Muscle of arm (tissue), 12 donors: ENCODE measurements around the gene RNF4. TPM values are rescaled to one million over a fixed set of nuclear protein-coding genes. Genes with fewer than 3 reads are reported as not detected.

Experiments used
- DNase-seq: peaks from one replicate; pipeline ENCODE4 v3.0.0-alpha.2; 2013
- polyA plus RNA-seq, 12 donors: library from polyadenylated mRNA; unstranded; fragments of 120-200 nt; gene quantifications; one replicate each; pipeline ENCODE4 v1.2.1, GENCODE V29; 2013; ENCODE audit not compliant: insufficient read length in 12 of 12

Gene RNF4
- polyA plus RNA-seq, 12 donors: 34.0 to 56.8 (median 39.0) TPM; not detected in 1

- no peak for DNase-seq
These were observed 32.0 kb upstream of the RNF4 start for GRCh38 chr4:2436761-2437474.

GRCh38 chr4:2437475-2438215 lies 31.3 kb upstream of the RNF4 start:
- no peak for DNase-seq

GRCh38 chr4:2438822-2439718 lies 29.8 kb upstream of the RNF4 start:
- no peak for DNase-seq

GRCh38 chr4:2441393-2442174 lies 27.3 kb upstream of the RNF4 start:
- DNase-seq: no peak

- no peak for DNase-seq
These were observed 26.5 kb upstream of the RNF4 start for GRCh38 chr4:2442175-2442993.

GRCh38 chr4:2443061-2443730 lies 25.7 kb upstream of the RNF4 start:
- DNase-seq: no peak

GRCh38 chr4:2443956-2444740 lies 24.8 kb upstream of the RNF4 start:
- DNase-seq: no peak

GRCh38 chr4:2445130-2445529 lies 23.8 kb upstream of the RNF4 start:
- no peak for DNase-seq

GRCh38 chr4:2445571-2445970 lies 23.3 kb upstream of the RNF4 start:
- no peak for DNase-seq

GRCh38 chr4:2446656-2447564 lies 22.0 kb upstream of the RNF4 start:
- no peak for DNase-seq

GRCh38 chr4:2448589-2448988 lies 20.3 kb upstream of the RNF4 start:
- DNase-seq: no peak

GRCh38 chr4:2449051-2449450 lies 19.9 kb upstream of the RNF4 start:
- no peak for DNase-seq

- DNase-seq: no peak
These were observed 19.2 kb upstream of the RNF4 start for GRCh38 chr4:2449511-2450392.

- DNase-seq: no peak
These were observed 18.4 kb upstream of the RNF4 start for GRCh38 chr4:2450394-2451035.

- no peak for DNase-seq
These were observed 17.8 kb upstream of the RNF4 start for GRCh38 chr4:2451036-2451520.
